Neural progenitor cell (in vitro differentiated cells): Measurements from ENCODE around the gene SULT4A1. TPM values are rescaled to one million over a fixed set of nuclear protein-coding genes. Genes with fewer than 3 reads are reported as not detected.

ENCODE experiments used
- DNase-seq: peaks from one replicate; pipeline ENCODE4 v3.0.0-alpha.2; 2016; ENCODE audit warnings: low spot score
- H2AFZ ChIP-seq: fragments of 200-600 bp; sonication (generic); replicated peaks from 2 replicates; pipeline ENCODE4 v1.6.1; 2016; ENCODE audit warnings: antibody characterized with exemption
- H3F3A ChIP-seq: fragments of 200-600 bp; sonication (generic); 2 replicates; pipeline ENCODE4 v1.6.1; 2016; ENCODE audit warnings: antibody characterized with exemption, low read depth
- H3K27ac ChIP-seq: fragments of 200-600 bp; sonication (generic); 2 replicates; pipeline ENCODE4 v1.5.1; 2016; ENCODE audit warnings: mild to moderate bottlenecking
- H3K27me3 ChIP-seq: fragments of 200-600 bp; sonication (generic); 2 replicates; pipeline ENCODE4 v1.6.1; 2016; ENCODE audit warnings: mild to moderate bottlenecking, moderate library complexity
- H3K36me3 ChIP-seq: fragments of 200-600 bp; sonication (generic); 2 replicates; pipeline ENCODE4 v1.5.1; 2016
- H3K4me1 ChIP-seq: fragments of 200-600 bp; sonication (generic); 2 replicates; pipeline ENCODE4 v1.6.1; 2016; ENCODE audit warnings: mixed run types
- H3K4me2 ChIP-seq: fragments of 200-600 bp; sonication (generic); 2 replicates; pipeline ENCODE4 v1.6.1; 2016
- H3K4me3 ChIP-seq: fragments of 200-600 bp; sonication (generic); 2 replicates; pipeline ENCODE4 v1.5.1; 2016
- H3K79me2 ChIP-seq: fragments of 200-600 bp; sonication (generic); 2 replicates; pipeline ENCODE4 v1.6.1; 2016; ENCODE audit warnings: low read depth
- H3K9ac ChIP-seq: fragments of 200-600 bp; sonication (generic); 2 replicates; pipeline ENCODE4 v1.6.1; 2016
- H3K9me3 ChIP-seq: fragments of 200-600 bp; sonication (generic); 2 replicates; pipeline ENCODE4 v1.5.1; 2016; ENCODE audit warnings: low read depth
- H4K20me1 ChIP-seq: fragments of 200-600 bp; sonication (generic); 2 replicates; pipeline ENCODE4 v1.6.1; 2016; ENCODE audit warnings: low read depth
- H3K27ac Mint-ChIP-seq: 3 replicates; pipeline ENCODE4 v1.8.0; 2021; ENCODE audit warnings: mixed read lengths
- H3K27me3 Mint-ChIP-seq: 2 replicates; pipeline ENCODE4 v1.8.0; 2022; ENCODE audit warnings: low read depth, mild to moderate bottlenecking, inconsistent platforms, moderate library complexity, mixed read lengths; ENCODE audit not compliant: insufficient read depth
- H3K36me3 Mint-ChIP-seq: 3 replicates; pipeline ENCODE4 v1.8.0; 2021; ENCODE audit warnings: mixed read lengths
- H3K4me1 Mint-ChIP-seq: 3 replicates; pipeline ENCODE4 v1.8.0; 2021; ENCODE audit warnings: mixed read lengths
- H3K4me3 Mint-ChIP-seq: 3 replicates; pipeline ENCODE4 v1.8.0; 2021; ENCODE audit warnings: mild to moderate bottlenecking, moderate library complexity, mixed read lengths
- H3K9me3 Mint-ChIP-seq: 3 replicates; pipeline ENCODE4 v1.8.0; 2020; ENCODE audit warnings: mixed read lengths
- EZH2 ChIP-seq: fragments of 200-600 bp; sonication (generic); IDR thresholded peaks from 2 replicates; pipeline ENCODE4 v1.6.1; 2017; ENCODE audit warnings: antibody characterized with exemption, mild to moderate bottlenecking, moderate library complexity
- EZH2phosphoT487 ChIP-seq: fragments of 200-600 bp; sonication (generic); IDR thresholded peaks from 2 replicates; pipeline ENCODE4 v1.6.1; 2017; ENCODE audit warnings: antibody characterized with exemption
- total RNA-seq: library from RNA; depleted of rRNA; stranded (reverse); fragments of >200 nt; gene quantifications from 2 replicates; pipeline ENCODE4 v1.2.3, GENCODE V29; 2015; ENCODE audit warnings: low replicate concordance
- TF ChIP-seq, protein P1 (sequence below): fragments of 200-600 bp; sonication (generic); IDR thresholded peaks from 2 replicates; pipeline ENCODE4 v1.5.1; 2017; ENCODE audit warnings: antibody characterized with exemption, mild to moderate bottlenecking

Gene SULT4A1
- total RNA-seq, 1 donor from 2014 or later = 14.2 TPM

DNA sequence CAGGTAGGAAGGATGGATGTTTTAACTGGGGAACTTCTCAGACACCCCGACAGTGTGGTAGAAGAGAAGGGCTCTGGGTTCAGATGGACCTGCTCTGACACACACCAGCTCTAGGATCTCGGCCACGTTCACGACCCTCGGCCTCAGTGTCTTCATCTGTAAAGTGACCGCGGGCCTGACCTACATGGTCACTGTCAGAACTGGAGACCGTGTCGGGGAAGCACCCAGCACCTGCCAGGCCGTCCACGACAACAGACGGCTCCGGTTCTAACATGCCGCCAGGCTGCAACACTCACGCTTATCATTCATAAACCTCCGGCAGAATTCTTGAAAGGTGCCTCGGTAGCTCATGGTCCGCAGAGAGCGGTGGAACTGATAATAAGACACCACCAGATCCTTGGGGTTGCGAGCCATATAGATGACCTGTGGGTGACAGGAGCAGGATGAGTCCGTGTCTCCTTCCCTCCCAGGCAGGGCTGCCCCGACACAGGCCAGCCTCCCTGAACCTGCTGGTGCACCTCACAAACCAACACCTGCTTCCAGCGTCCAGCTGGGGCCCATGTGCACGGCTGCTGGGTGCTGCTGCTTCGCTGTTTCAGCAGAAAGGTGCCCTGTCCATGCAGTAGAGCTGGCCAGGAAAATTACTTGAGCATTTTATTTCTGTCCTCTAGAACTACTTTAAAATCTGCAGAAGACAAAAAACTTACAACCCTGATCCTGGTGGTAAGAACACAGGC lies 23.6 kb downstream of the SULT4A1 start:
- Histone ChIP-seq H3K4me3 (no peak overlapping the region), H4K20me1 (peaks cover 27% of the 10 kb centered on the region), H3K9ac (no peak overlapping the region), H3K79me2 (peaks cover 6% of the 10 kb centered on the region), H3K27ac (no peak overlapping the region), H2AFZ (no peak overlapping the region), H3F3A (no peaks in the 10 kb centered on the region), H3K9me3 (no peaks in the 10 kb centered on the region), H3K27me3 (no peaks in the 10 kb centered on the region), H3K36me3 (no peaks in the 10 kb centered on the region), H3K4me2 (no peak overlapping the region), H3K4me1 (no peaks in the 10 kb centered on the region)
- TF ChIP-seq, protein P1, sequence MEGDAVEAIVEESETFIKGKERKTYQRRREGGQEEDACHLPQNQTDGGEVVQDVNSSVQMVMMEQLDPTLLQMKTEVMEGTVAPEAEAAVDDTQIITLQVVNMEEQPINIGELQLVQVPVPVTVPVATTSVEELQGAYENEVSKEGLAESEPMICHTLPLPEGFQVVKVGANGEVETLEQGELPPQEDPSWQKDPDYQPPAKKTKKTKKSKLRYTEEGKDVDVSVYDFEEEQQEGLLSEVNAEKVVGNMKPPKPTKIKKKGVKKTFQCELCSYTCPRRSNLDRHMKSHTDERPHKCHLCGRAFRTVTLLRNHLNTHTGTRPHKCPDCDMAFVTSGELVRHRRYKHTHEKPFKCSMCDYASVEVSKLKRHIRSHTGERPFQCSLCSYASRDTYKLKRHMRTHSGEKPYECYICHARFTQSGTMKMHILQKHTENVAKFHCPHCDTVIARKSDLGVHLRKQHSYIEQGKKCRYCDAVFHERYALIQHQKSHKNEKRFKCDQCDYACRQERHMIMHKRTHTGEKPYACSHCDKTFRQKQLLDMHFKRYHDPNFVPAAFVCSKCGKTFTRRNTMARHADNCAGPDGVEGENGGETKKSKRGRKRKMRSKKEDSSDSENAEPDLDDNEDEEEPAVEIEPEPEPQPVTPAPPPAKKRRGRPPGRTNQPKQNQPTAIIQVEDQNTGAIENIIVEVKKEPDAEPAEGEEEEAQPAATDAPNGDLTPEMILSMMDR = no peak
- TF ChIP-seq EZH2phosphoT487 (no peak), EZH2 (no peak)
- no peak for DNase-seq
- no peak overlapping the region for H3K4me3 Mint-ChIP-seq
- no peak overlapping the region for H3K27ac Mint-ChIP-seq
- H3K27me3 Mint-ChIP-seq = peaks cover 3% of the 10 kb centered on the region
- H3K36me3 Mint-ChIP-seq = no peaks in the 10 kb centered on the region
- peaks cover 6% of the 10 kb centered on the region for H3K4me1 Mint-ChIP-seq
- no peaks in the 10 kb centered on the region for H3K9me3 Mint-ChIP-seq

DNA sequence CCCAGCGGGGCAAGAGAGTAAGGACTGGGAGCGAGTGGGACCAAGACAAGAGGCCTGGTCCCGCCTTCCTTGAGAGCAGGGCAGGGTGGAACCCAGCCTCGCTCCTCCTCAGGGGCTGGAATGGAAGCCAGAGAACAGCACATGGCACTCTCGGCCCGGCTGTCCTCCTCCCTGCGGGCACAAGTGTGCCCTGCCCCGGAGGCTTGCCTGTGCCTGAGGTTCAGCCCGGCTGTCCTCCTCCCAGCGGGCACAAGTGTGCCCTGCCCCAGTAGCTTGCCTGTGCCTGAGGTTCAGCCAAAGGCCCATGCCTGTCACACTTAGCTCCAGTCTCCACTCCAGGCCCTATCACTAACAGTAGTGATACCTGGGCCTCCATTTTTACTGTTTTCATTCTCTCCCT lies 24.2 kb downstream of the SULT4A1 start:
- Histone ChIP-seq H3K4me3 (no peak overlapping the region), H3K9ac (no peak overlapping the region), H3K79me2 (no peaks in the 10 kb centered on the region), H3K27me3 (no peaks in the 10 kb centered on the region), H3K36me3 (no peaks in the 10 kb centered on the region), H3K4me2 (no peak overlapping the region), H3K4me1 (no peaks in the 10 kb centered on the region), H3F3A (no peaks in the 10 kb centered on the region), H3K9me3 (no peaks in the 10 kb centered on the region), H4K20me1 (peaks cover 21% of the 10 kb centered on the region), H3K27ac (no peak overlapping the region), H2AFZ (no peak overlapping the region)
- H3K36me3 Mint-ChIP-seq = no peaks in the 10 kb centered on the region
- H3K9me3 Mint-ChIP-seq = no peaks in the 10 kb centered on the region
- peaks cover 6% of the 10 kb centered on the region for H3K4me1 Mint-ChIP-seq
- no peak overlapping the region for H3K4me3 Mint-ChIP-seq
- peaks cover 3% of the 10 kb centered on the region for H3K27me3 Mint-ChIP-seq
- no peak overlapping the region for H3K27ac Mint-ChIP-seq
- no peak for DNase-seq
- TF ChIP-seq, protein P1 = no peak
- no peak for TF ChIP-seq EZH2phosphoT487
- TF ChIP-seq EZH2 = no peak

DNA sequence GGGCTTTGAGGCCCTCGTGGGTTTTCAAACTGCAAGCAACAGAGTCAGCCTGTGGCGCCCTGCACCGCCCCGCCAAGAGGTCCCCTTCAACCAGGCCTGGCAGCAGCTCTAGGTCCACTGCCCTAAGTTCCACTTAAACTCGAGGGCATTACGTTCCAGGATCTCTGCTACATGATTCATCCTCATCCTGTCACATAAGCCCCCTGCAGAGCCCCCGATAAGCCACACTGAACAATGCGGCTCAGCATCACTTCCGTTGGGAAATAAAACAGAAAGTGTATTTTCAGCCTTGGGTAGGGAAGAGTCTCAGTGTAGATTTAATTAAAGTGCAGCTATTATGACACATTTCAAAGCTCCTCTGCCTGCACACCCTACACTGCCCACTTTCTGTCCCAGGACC lies 24.6 kb downstream of the SULT4A1 start:
- no peaks in the 10 kb centered on the region for H3K79me2 ChIP-seq
- no peak overlapping the region for H3K4me2 ChIP-seq
- H3K36me3 ChIP-seq = no peaks in the 10 kb centered on the region
- no peaks in the 10 kb centered on the region for H3F3A ChIP-seq
- H3K4me1 ChIP-seq = no peaks in the 10 kb centered on the region
- Mint-ChIP-seq H3K27ac (no peak overlapping the region), H3K36me3 (no peaks in the 10 kb centered on the region), H3K9me3 (no peaks in the 10 kb centered on the region), H3K4me1 (peaks cover 6% of the 10 kb centered on the region), H3K27me3 (peaks cover 3% of the 10 kb centered on the region), H3K4me3 (no peak overlapping the region)
- TF ChIP-seq, protein P1 = no peak
- TF ChIP-seq EZH2 (no peak), EZH2phosphoT487 (no peak)
- no peak overlapping the region for H3K4me3 ChIP-seq
- no peak overlapping the region for H2AFZ ChIP-seq
- no peak for DNase-seq
- peaks cover 16% of the 10 kb centered on the region for H4K20me1 ChIP-seq
- no peaks in the 10 kb centered on the region for H3K9me3 ChIP-seq
- H3K27me3 ChIP-seq = no peaks in the 10 kb centered on the region
- H3K27ac ChIP-seq = no peak overlapping the region
- no peak overlapping the region for H3K9ac ChIP-seq
